Stomach (tissue), 9 donors: ENCODE data around the gene KRT17. TPM values are rescaled to one million over a fixed set of nuclear protein-coding genes. Genes with fewer than 3 reads are reported as not detected.

Experiments
- DNase-seq, 2 donors: peaks; one replicate each; pipeline versions ENCODE4 v3.0.0 to v3.0.0-alpha.2; 2013 to 2019
- H3K27ac ChIP-seq, 5 donors: fragments of 200-600 bp in 4 of 5; sonication (generic) in 4 of 5; one replicate each; pipeline ENCODE4 v1.5.1; 2013 to 2019; ENCODE audit warnings: mild to moderate bottlenecking in 1 of 5, moderate library complexity in 1 of 5
- H3K27me3 ChIP-seq, 3 donors: fragments of 200-600 bp; sonication (generic); one replicate each; pipeline ENCODE4 v1.5.1; 2017 to 2019; ENCODE audit warnings: mixed run types in 1 of 3
- H3K36me3 ChIP-seq, 4 donors: fragments of 200-600 bp; sonication (generic); 1 replicate in 3 of 4; 2 replicates in 1 of 4; pipeline ENCODE4 v1.5.1; 2016 to 2019
- H3K4me1 ChIP-seq, 4 donors: fragments of 200-600 bp; sonication (generic); one replicate each; pipeline ENCODE4 v1.5.1; 2016 to 2019
- H3K4me3 ChIP-seq, 4 donors: fragments of 200-600 bp; sonication (generic) in 3 of 4; one replicate each; pipeline ENCODE4 v1.5.1; 2016 to 2019; ENCODE audit warnings: mild to moderate bottlenecking in 1 of 4
- H3K9me3 ChIP-seq, 4 donors: fragments of 200-600 bp; sonication (generic); one replicate each; pipeline ENCODE4 v1.5.1; 2016 to 2019
- CTCF ChIP-seq, 7 experiments: fragments of 450-650 bp in 4 of 7; fragments of 200-600 bp in 3 of 7; sonication (generic) in 3 of 7; IDR thresholded peaks; one replicate each; pipeline ENCODE4 v1.5.1; 2016 to 2019; ENCODE audit warnings: antibody characterized with exemption in 7 of 7, control low read depth in 2 of 7, mild to moderate bottlenecking in 1 of 7
- EP300 ChIP-seq: sonication (generic); formaldehyde crosslinking; IDR thresholded peaks from one replicate; pipeline ENCODE4 v1.6.1; 2017; ENCODE audit warnings: antibody characterized with exemption
- POLR2A ChIP-seq, 4 donors: fragments of 450-650 bp; IDR thresholded peaks; one replicate each; pipeline ENCODE4 v1.6.1; 2016; ENCODE audit warnings: antibody characterized with exemption in 4 of 4, control low read depth in 2 of 4, mild to moderate bottlenecking in 1 of 4, moderate library complexity in 1 of 4
- POLR2AphosphoS5 ChIP-seq, 3 donors: sonication (generic); formaldehyde crosslinking; IDR thresholded peaks; one replicate each; pipeline ENCODE4 v1.6.1; 2016; ENCODE audit warnings: antibody characterized with exemption in 3 of 3
- WGBS, 5 donors: extraction: QIAGEN DNeasy Blood & Tissue Kit in 3 of 5; methylation state at CpG; one replicate each; pipeline versions ENCODE4 v1.1.5 to v1.1.7; 2013 to 2018; 5-methylcytosine and 5-hydroxymethylcytosine counted together
- intact Hi-C: fragments of 100-400 bp; cut with DNase I; formaldehyde crosslinking; loops from one replicate; pipeline ENCODE4 v1.15.1; 2023; ENCODE audit warnings: low total_unique reads
- polyA plus RNA-seq, 3 donors: library from polyadenylated mRNA; stranded (reverse); fragments of 200-250 nt; gene quantifications; one replicate each; pipeline ENCODE4 v1.2.3, GENCODE V29; 2013
- total RNA-seq, 5 donors: library from RNA; depleted of rRNA; stranded (reverse); fragments of >200 nt; gene quantifications; one replicate each; pipeline versions ENCODE4 v1.1.0 to v1.2.3, GENCODE V29; 2014 to 2016
- donor health status: healthy with polysubstance abuse.
- donor health status: Bipolar disorder and iron deficiency.
- donor health status: healthy.

The KRT17 gene
- total and polyA plus RNA-seq, 8 donors, result 1.6 to 14.2 (median 6.0) TPM; not detected in 1

GRCh38 chr17:41656249-41657023, 32.1 kb upstream of the KRT17 start:
- intact Hi-C loops, result loop anchor here (10.0 kb wide), 1 partner anchor 752 kb away; no protein-coding TSS in a partner anchor
- Histone ChIP-seq H3K27me3 (no peaks in the 10 kb centered on the region), H3K36me3 (no peaks in the 10 kb centered on the region), H3K4me3 (no peak overlapping the region), H3K4me1 (peaks cover 38 to 72% (median 58%) of the 10 kb centered on the region in 4 donors), H3K27ac (peak overlapping the region; percentile 77 to 93 (median 88)), H3K9me3 (no peaks in the 10 kb centered on the region)
- peak in 1 of 2 donors; percentile 29 for DNase-seq
- 52 to 76% (median 65%) methylated on average over 15 to 16 of the region's 16 CpGs for WGBS, 5 donors
- TF ChIP-seq CTCF (IDR thresholded peaks at IDR 0.05), result no peak
- TF ChIP-seq POLR2A (IDR thresholded peaks at IDR 0.05), result no peak
- TF ChIP-seq POLR2AphosphoS5 (IDR thresholded peaks at IDR 0.05), result no peak
- TF ChIP-seq EP300, result no peak

GRCh38 chr17:41655611-41656111, 31.3 kb upstream of the KRT17 start:
- H3K36me3 ChIP-seq, result no peaks in the 10 kb centered on the region
- DNase-seq, result peak; percentile 92 to 96
- 25 to 50% (median 36%) methylated on average over 7 to 18 of the region's 18 CpGs for WGBS, 5 donors
- H3K4me3 ChIP-seq, result no peak overlapping the region
- H3K27ac ChIP-seq, result peak overlapping the region; percentile 77 to 93 (median 88)
- intact Hi-C loops, result loop anchor here (10.0 kb wide), 1 partner anchor 751 kb away; no protein-coding TSS in a partner anchor
- no peaks in the 10 kb centered on the region for H3K27me3 ChIP-seq
- no peak for TF ChIP-seq CTCF (IDR thresholded peaks at IDR 0.05)
- TF ChIP-seq POLR2A (IDR thresholded peaks at IDR 0.05), result peak in 1 of 4 donors; percentile 18
- TF ChIP-seq POLR2AphosphoS5 (IDR thresholded peaks at IDR 0.05), result peak in 2 of 3 donors; percentile 85 to 87
- no peak for TF ChIP-seq EP300
- peaks cover 45 to 80% (median 66%) of the 10 kb centered on the region in 4 donors for H3K4me1 ChIP-seq
- H3K9me3 ChIP-seq, result no peaks in the 10 kb centered on the region

GRCh38 chr17:41654678-41655607, 30.6 kb upstream of the KRT17 start:
- intact Hi-C loops, result loop anchor here (10.0 kb wide), 1 partner anchor 750 kb away; no protein-coding TSS in a partner anchor
- 38 to 68% (median 56%) methylated on average over 20 to 24 of the region's 24 CpGs for WGBS, 5 donors
- no peak for TF ChIP-seq EP300
- no peak for TF ChIP-seq POLR2A (IDR thresholded peaks at IDR 0.05)
- TF ChIP-seq POLR2AphosphoS5 (IDR thresholded peaks at IDR 0.05), result no peak
- no peak for TF ChIP-seq CTCF (IDR thresholded peaks at IDR 0.05)

More at GRCh38 chr17:41654678-41655607, 30.6 kb upstream of the KRT17 start:
- no peaks in the 10 kb centered on the region for H3K36me3 ChIP-seq
- H3K27ac ChIP-seq, result peak overlapping the region; percentile 77 to 93 (median 88)
- H3K27me3 ChIP-seq, result no peaks in the 10 kb centered on the region
- DNase-seq, result no peak
- H3K4me3 ChIP-seq, result no peak overlapping the region
- H3K4me1 ChIP-seq, result peaks cover 45 to 84% (median 68%) of the 10 kb centered on the region in 4 donors
- H3K9me3 ChIP-seq, result no peaks in the 10 kb centered on the region
